GM23248 (cell line): ENCODE measurements around the gene ST6GALNAC4.

ENCODE experiments used
- EZH2 ChIP-seq: fragments of 200-600 bp; sonication (generic); IDR thresholded peaks from 2 replicates; pipeline ENCODE4 v1.6.1; 2018; ENCODE audit warnings: antibody characterized with exemption, mild to moderate bottlenecking; ENCODE audit not compliant: insufficient read depth, poor library complexity, severe bottlenecking
- EZH2phosphoT487 ChIP-seq: fragments of 200-600 bp; sonication (generic); IDR thresholded peaks from 2 replicates; pipeline ENCODE4 v1.6.1; 2018; ENCODE audit warnings: antibody characterized with exemption, moderate library complexity, mild to moderate bottlenecking, low read depth; ENCODE audit not compliant: insufficient read depth

- TF ChIP-seq EZH2 (no peak), EZH2phosphoT487 (no peak)
Observed at GRCh38 chr9:127912296-127912695, 4.5 kb downstream of the ST6GALNAC4 start.
